Effector memory CD4-positive, alpha-beta T cell (primary cell): ENCODE measurements around the gene AMIGO3.

Source experiments
- DNase-seq, 3 donors: peaks; one replicate each; pipeline ENCODE4 v3.0.0-alpha.2; 2020
- H3K27ac ChIP-seq: 2 replicates; pipeline ENCODE4 v1.7.0; 2013; ENCODE audit warnings: mild to moderate bottlenecking, low read length, moderate library complexity; ENCODE audit not compliant: insufficient read depth, poor library complexity, severe bottlenecking
- H3K27me3 ChIP-seq: replicated peaks from 2 replicates; pipeline ENCODE4 v1.7.0; 2013; ENCODE audit warnings: mild to moderate bottlenecking, low read length; ENCODE audit not compliant: insufficient read depth, control insufficient read depth, poor library complexity, severe bottlenecking
- H3K36me3 ChIP-seq: 2 replicates; pipeline ENCODE4 v1.7.0; 2013; ENCODE audit warnings: mild to moderate bottlenecking, low read length, moderate library complexity; ENCODE audit not compliant: control insufficient read depth, insufficient read depth
- H3K4me1 ChIP-seq: 2 replicates; pipeline ENCODE4 v1.7.0; 2013; ENCODE audit warnings: low read length, mild to moderate bottlenecking; ENCODE audit not compliant: control insufficient read depth, insufficient read depth, poor library complexity, severe bottlenecking
- H3K4me3 ChIP-seq: 2 replicates; pipeline ENCODE4 v1.7.0; 2013; ENCODE audit warnings: low read length, low read depth, mild to moderate bottlenecking; ENCODE audit not compliant: insufficient read depth, poor library complexity, severe bottlenecking
- H3K9me3 ChIP-seq: 2 replicates; pipeline ENCODE4 v1.7.0; 2013; ENCODE audit warnings: mild to moderate bottlenecking, low read length, moderate library complexity; ENCODE audit not compliant: control insufficient read depth

Gene AMIGO3

GRCh38 chr3:49671291-49672288 lies 47.9 kb downstream of the AMIGO3 start:
- H3K4me1 ChIP-seq = peaks cover 18% of the 10 kb centered on the region
- DNase-seq = peak; percentile 42 to 60 (median 50)
- no peak overlapping the region for H3K4me3 ChIP-seq
- H3K27me3 ChIP-seq = no peaks in the 10 kb centered on the region
- no peaks in the 10 kb centered on the region for H3K9me3 ChIP-seq
- no peak overlapping the region for H3K27ac ChIP-seq
- H3K36me3 ChIP-seq = peaks cover 9% of the 10 kb centered on the region

- DNase-seq = no peak
- Histone ChIP-seq H3K36me3 (peaks cover 3% of the 10 kb centered on the region), H3K9me3 (no peaks in the 10 kb centered on the region), H3K27me3 (no peaks in the 10 kb centered on the region), H3K27ac (no peak overlapping the region), H3K4me1 (peaks cover 18% of the 10 kb centered on the region), H3K4me3 (no peak overlapping the region)
Observed at GRCh38 chr3:49670940-49671290, 48.6 kb downstream of the AMIGO3 start.

GRCh38 chr3:49669352-49669751 lies 50.1 kb downstream of the AMIGO3 start:
- H3K4me3 ChIP-seq = no peak overlapping the region
- H3K4me1 ChIP-seq = peaks cover 8% of the 10 kb centered on the region
- H3K9me3 ChIP-seq = no peaks in the 10 kb centered on the region
- H3K36me3 ChIP-seq = no peaks in the 10 kb centered on the region
- H3K27ac ChIP-seq = no peak overlapping the region
- no peaks in the 10 kb centered on the region for H3K27me3 ChIP-seq
- no peak for DNase-seq

- no peak for DNase-seq
- Histone ChIP-seq H3K9me3 (no peaks in the 10 kb centered on the region), H3K4me3 (no peak overlapping the region), H3K27me3 (no peaks in the 10 kb centered on the region), H3K27ac (no peak overlapping the region), H3K4me1 (peaks cover 8% of the 10 kb centered on the region), H3K36me3 (no peaks in the 10 kb centered on the region)
Observed at GRCh38 chr3:49668861-49669260, 50.6 kb downstream of the AMIGO3 start.

- no peak overlapping the region for H3K27ac ChIP-seq
- H3K27me3 ChIP-seq = no peaks in the 10 kb centered on the region
- H3K4me3 ChIP-seq = no peak overlapping the region
- no peaks in the 10 kb centered on the region for H3K9me3 ChIP-seq
- H3K36me3 ChIP-seq = no peaks in the 10 kb centered on the region
- DNase-seq = no peak
- H3K4me1 ChIP-seq = peaks cover 5% of the 10 kb centered on the region
Observed at GRCh38 chr3:49668414-49668797, 51.1 kb downstream of the AMIGO3 start.

GRCh38 chr3:49667701-49668413 lies 51.6 kb downstream of the AMIGO3 start:
- no peak for DNase-seq
- Histone ChIP-seq H3K27me3 (no peaks in the 10 kb centered on the region), H3K9me3 (no peaks in the 10 kb centered on the region), H3K4me1 (no peaks in the 10 kb centered on the region), H3K4me3 (no peak overlapping the region), H3K27ac (no peak overlapping the region), H3K36me3 (no peaks in the 10 kb centered on the region)
